GM18870 (cell line): ENCODE measurements around the gene TRPT1.
"Not testable (repeated sequence)": the region's sequence is repeated elsewhere in the genome, so short reads cannot be mapped to it uniquely, and the experiment has no call there.

Experiments used
- ATAC-seq: cut with Tn5 transposase; IDR thresholded peaks from one replicate; pipeline ENCODE4 v1.9.1; 2021; ENCODE audit warnings: moderate library complexity; ENCODE audit not compliant: unreplicated experiment

TRPT1 gene

DNA sequence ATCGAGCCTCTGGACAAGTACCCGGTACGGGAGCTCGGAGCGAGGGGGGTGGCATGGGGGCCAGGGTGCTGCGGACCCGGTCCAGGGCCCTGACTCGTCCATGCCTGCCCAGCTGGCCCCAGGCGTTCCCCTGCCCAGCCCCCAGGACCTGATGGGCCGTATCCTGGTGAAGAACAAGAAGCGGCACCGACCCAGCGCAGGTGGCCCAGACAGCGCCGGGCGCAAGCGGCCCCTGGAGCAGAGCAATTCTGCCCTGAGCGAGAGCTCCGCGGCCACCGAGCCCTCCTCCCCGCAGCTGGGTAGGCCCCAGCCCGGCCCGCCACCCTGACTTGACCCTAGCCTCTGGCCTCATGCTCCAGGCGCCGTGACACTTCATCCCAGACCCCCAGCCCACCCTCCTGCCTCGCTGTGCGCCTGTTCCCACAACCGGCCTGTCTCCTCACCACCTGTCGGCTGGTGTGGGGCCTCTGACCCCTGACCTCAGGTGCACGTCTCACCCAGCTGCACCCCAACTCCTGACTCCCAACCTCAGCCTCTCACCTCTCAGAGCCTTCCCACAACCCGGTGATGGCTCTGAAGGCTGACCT is 33.1 kb upstream of the TRPT1 start:
- no peak for ATAC-seq

DNA sequence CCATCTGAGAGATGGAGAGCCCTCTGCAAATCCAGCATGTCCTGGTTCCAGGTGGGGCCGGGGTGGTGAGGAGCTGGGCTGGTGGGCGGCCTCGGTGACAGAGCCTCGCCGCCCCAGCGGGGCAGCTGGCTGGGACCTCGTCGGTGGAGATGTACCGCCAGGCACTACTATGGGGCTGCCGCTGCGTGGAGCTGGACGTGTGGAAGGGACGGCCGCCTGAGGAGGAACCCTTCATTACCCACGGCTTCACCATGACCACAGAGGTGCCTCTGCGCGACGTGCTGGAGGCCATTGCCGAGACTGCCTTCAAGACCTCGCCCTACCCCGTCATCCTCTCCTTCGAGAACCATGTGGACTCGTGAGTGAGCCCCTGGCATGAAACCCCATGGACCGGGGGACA is 32.4 kb upstream of the TRPT1 start:
- no peak for ATAC-seq

DNA sequence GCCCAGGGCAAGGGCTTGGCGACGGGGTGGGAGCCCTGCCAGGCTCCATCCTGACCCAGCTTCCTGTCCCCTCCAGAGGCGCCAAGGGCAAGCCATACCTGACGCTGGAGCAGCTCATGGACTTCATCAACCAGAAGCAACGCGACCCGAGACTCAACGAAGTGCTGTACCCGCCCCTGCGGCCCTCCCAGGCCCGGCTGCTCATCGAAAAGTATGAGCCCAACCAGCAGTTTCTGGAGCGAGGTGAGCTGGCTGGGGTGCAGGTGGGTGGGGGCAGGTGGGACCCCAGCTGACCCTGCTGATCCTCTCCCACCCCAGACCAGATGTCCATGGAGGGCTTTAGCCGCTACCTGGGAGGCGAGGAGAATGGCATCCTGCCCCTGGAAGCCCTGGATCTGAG is 30.3 kb upstream of the TRPT1 start:
- ATAC-seq = no peak

DNA sequence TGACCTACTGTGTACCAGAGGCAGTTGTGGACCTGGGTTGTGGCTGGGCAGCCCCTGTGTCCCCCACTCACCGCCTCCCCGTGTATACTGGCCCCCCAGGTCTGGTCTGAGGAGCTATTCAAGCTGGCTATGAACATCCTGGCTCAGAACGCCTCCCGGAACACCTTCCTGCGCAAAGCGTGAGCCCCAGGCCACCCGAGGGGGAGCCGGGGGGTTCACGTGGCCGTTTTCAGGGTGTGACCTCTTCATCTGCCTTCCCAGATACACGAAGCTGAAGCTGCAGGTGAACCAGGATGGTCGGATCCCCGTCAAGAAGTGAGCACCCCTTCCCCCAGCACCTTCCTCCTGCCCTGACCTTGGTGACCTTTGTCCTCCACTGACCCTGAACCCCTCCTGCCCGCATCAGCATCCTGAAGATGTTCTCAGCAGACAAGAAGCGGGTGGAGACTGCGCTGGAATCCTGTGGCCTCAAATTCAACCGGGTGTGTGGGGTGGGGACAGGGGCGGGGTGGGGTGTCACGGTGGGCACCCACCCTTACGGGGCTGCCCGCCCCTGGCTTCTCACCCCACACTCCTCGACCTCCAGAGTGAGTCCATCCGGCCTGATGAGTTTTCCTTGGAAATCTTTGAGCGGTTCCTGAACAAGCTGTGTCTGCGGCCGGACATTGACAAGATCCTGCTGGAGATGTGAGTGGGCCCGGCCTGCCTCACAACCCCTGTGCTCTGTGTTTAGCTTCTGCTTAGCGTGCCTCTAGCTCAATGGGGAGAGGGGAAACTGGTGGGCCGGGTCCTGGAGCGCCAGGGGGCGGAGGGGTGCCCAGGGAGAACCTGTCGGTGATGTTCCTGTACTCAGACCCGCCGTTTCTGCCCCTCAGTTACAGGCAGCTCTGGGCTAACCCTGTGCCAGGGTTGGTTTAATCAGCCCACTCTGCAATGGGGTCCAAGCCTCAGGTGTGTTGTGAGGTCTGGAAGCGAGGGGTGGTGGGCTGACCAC is 29.4 kb upstream of the TRPT1 start:
- no peak for ATAC-seq

DNA sequence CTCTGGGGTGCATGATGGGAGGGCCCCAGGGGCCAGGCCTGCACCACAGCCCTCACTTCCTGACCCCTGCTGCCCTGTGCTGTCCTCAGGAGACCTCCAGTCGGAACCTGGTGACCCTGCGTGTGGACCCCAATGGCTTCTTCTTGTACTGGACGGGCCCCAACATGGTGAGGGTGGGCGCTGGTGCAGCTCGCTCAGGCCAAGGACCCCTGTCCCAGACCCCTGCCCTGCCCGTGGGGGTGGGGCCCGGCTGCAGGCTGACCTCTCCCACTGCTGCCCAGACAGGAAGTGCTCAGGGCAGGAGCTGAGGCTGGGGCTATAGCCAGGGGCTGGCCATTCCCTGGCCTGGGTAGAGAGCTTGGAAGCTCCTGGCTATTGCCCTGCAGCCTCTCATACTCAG is 28.3 kb upstream of the TRPT1 start:
- no peak for ATAC-seq

DNA sequence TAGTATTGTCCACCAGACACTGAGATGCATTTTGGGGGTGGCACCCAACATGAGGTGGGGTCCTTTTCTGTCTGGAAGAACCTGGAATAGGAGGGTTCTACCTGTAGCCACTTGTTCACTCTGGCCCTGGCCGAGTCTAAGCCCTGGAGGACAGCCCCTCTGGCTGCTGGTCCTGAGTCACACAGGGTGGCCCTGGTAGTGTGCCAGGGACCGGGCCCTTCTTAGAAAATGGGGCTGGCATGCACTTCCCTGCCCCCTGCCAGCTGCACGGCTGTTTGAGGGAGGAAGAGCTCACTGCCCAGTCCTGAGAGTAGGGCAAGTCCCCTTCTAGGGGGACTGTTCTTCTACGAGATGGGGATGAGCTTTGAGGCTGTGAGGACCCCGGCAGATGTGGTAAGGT is 27.5 kb upstream of the TRPT1 start:
- no peak for ATAC-seq

DNA sequence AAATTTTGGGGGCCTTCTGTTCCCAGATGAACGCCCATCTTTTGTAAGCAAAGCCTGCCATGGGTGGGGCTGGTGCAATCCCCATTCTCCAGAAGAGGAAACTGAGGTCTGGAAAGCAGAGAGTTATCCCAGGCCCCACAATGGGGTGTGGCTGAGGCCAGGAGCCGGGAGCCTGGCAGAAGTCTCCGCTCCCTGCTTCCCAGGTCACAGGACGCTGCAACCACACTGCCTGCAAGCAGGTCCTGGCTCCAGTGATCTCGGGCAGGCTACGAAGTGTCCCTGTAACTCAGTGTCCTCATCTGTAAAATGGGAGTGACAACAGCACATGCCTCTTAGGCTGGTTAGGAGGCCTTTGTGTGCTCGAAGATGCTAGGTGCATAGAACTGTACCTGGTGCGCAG is 27.1 kb upstream of the TRPT1 start:
- no peak for ATAC-seq

DNA sequence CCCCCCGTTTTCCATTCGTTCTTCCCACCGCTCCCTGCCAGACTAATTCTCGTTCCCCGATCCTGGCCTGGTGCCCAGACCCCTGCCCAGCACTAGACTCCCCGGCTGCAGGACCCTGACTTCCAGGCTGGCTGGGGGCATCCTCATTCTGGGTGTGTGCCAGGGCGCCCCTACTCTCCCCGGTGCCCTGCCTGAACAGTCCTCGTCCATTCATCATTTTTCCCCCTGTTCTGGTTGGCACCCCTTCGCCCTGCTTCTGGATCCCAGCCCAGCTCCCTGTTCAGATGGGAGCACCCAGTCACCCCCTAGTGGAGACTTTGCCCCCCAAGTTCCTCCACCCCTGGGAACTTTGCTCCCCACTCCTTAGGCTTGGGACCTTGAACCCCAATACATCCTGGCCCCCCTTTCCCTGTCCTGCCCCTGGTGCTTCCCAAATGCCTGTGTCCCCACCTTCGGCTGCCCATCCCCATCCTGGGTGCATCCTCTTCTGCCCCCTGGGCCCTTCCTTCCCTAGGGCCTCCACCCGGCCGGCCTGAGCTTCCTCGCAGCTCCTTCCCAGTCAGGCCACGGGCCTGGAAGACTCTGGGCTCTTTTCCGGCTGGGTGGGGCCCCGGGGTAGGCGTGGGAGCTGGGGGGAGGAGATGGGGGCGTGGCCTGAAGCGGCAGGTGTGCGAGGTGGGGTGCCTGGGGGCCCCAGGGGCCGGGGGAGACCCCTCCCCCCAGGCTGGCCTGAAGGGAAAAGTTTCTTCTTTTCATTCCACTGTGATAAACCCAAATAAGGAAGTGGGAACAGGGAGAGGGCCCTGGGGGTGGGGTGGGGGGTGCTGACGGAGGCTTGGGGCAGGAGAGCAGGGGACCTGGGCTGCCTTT is 26.3 kb upstream of the TRPT1 start:
- no peak for ATAC-seq

DNA sequence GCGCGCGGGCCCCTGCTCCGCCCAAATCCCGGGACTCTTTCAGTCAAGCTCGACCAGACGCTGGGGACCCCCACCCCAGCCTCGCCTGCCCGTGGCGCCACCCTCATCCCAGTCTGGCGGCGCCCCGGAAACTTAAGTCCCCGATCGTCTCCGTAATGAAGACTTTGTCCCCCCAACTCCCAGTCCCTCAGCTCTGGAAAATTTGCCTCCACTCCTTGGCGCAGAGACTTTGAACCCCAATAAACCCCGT is 25.7 kb upstream of the TRPT1 start:
- ATAC-seq = no peak

DNA sequence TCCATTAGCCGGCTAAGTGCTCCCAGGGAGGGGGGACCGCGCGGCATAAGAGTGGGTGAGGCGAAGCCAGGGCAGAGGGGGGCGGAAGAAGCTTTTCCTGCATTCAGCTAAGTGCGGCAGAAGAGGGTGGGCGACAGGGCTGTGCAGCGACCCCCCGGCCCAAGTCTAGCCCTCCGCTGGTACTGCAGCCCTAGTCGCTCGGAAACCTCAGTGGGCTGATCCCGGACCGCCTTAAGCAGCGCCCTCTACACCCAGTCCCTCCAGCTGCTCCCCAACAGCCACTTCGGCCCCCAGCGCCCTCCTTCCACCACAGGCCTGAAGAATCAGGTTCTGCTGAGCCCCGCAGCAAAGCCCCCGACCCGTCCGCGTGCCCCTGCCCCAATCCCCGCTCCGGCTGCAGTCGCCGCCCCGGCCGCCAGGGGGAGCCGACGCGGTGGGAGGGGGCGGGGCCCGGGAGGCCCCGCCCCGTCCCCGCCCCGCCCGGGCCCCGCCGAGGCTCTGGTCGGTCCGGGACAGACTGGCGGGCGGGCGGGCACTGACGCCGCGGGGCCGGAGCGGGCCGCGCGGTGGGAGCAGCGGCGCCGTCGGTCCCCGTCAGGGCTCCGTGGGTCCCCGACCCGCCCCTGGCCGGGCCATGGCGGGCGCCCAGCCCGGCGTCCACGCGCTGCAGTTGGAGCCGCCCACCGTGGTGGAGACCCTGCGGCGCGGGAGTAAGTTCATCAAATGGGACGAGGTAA is 25.2 kb upstream of the TRPT1 start, which contains the start of gene PLCB3:
Gene PLCB3 (plus strand): TSS at position 515 of the 737 bp plus-strand sequence. CDS start 120 bp downstream, at position 635.
- no peak for ATAC-seq

DNA sequence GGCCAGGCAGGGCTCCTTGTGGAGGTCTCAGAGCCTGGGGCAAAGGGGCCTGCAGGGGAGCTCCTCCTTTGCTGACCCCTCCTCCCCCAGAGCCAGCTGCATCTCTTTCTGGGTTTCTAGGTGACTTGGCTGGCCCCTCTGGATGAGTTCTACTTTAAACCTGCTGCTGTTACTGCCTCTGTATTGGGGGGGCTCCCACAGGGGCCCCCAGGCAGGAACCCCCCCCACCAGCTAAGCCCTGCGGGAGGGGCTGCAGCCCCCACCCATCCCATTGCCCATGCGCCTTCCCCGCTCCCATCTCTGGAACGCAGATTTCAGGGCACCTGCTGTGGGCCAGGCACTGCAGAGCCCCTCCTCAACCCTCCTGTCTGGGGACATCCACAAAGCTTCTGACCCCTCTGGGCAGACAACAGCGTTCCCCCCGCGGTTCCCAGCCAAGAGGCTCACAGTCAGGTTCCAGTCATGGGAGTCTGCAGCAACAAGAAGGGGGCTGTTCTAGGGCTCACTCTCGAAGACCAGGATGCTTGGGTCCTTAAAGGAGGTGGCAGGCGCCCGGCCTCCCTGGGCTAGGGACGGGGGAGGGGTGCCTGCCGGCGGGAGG is 24.5 kb upstream of the TRPT1 start:
- ATAC-seq = no peak

DNA sequence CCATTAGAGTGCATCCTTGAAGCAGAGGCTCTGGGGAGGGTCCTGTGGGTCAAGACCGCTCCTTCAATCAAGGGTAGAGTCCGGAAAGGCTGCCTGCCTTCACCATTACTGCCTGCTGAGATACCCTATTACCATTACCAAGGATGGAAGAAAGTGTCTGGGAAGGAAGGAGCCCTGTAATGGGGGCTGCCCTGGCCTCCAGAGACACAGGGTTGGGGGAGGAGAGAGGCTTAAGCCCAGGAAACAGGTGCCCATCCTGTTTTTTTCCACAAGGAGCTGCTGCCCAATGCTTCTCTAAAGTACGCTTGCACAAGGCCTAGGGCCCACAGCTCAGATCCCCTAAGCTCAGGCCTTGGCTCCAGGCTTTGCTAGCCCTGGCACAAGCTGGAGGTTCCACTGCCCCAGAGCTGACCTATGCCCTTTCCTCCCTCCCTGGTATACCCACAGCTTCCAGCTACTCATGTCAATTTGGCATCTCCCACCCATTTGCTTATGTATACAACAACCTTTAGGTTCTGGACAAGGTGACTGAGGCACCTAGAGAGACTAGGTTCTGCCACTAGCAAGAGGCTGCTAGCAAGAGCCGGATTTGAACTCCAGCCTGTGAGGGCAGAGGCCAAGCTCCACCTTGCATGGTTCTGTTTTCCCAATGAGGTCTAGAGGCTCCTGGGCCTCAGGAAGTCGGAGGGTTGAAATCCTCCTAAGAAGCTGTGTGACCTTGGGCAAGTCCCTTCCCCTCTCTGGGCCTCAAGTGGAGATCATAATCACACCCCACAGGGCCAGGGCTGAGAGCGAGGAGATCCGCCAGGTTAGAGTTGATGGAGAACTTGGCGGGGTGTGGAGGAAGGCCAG is 23.8 kb upstream of the TRPT1 start:
- no peak for ATAC-seq

DNA sequence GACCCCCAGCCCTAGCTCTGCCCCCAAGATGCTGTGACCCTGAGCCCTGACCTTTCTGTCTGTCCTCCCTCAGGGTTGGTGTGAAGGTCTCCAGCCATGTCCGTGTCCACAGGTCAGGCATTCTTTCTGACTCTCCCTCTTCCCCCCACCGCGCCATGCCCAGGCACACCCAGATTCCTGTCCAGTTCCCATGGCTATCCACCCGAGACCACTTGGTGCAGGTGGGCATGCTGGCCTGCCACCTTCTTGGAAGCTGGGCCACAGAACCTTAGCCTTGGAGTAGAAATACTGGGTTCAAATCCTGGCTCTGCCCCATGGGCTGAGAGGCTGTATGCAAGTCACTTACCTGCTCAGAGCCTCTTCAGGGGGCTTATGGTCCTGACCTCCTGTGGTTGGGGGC is 23.1 kb upstream of the TRPT1 start:
- ATAC-seq = no peak

DNA sequence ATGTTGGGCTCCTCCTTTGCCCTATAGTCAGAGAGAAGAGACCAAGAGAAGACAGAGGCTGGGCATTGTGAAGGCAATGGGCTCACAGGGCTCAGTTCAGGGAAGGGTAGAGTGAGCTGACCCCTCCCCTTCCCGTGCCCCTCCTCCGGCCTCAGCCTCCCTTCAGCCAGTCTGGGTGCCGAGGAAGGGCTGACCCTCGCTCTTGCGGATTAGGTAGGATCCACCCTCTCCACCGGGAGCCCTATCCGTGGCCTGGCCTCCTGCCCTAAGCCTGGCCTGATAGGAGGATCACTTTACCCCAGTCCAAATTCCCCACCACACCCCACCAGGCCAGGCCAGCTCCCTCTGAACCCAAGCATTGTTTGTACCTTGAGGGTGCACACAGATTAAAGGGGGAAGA is 22.6 kb upstream of the TRPT1 start:
- no peak for ATAC-seq

DNA sequence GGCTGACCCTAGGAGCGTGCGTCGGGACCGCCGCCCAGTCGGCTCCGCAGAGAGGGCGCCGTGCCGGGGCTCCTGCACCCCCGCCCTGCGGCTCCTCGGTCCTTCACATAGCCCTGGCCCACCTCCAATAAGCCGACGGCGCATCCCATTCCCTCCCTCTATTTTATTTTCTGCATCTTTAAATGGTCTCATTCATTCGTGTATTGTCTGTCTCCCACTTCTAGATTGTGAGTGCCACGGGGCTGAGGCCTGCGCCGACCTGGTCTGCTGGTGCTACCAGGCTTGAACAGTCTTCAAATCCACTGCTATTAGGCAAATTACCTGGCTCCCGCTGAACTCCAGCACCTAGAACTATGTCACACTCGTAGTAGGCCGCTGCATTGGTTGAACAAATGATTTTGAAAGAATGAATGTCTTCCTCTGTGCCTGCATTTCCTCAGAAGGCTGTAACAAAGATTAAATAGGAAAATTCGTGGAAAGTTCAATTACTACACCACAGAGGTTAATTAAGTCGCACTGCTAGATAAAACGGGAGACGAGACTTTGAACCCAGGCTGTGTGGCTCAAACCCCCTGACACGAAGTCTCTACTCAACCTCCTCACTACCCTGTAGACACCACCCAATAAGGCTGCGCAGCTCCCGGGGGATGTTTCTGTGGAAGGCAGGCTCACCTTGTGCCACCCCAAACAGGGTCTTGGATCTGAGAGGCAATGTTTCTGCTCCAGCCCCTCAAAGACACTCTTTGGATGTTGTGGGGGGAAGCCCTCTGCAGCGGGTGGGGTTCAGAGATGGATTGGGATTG is 21.9 kb upstream of the TRPT1 start:
- ATAC-seq = no peak

DNA sequence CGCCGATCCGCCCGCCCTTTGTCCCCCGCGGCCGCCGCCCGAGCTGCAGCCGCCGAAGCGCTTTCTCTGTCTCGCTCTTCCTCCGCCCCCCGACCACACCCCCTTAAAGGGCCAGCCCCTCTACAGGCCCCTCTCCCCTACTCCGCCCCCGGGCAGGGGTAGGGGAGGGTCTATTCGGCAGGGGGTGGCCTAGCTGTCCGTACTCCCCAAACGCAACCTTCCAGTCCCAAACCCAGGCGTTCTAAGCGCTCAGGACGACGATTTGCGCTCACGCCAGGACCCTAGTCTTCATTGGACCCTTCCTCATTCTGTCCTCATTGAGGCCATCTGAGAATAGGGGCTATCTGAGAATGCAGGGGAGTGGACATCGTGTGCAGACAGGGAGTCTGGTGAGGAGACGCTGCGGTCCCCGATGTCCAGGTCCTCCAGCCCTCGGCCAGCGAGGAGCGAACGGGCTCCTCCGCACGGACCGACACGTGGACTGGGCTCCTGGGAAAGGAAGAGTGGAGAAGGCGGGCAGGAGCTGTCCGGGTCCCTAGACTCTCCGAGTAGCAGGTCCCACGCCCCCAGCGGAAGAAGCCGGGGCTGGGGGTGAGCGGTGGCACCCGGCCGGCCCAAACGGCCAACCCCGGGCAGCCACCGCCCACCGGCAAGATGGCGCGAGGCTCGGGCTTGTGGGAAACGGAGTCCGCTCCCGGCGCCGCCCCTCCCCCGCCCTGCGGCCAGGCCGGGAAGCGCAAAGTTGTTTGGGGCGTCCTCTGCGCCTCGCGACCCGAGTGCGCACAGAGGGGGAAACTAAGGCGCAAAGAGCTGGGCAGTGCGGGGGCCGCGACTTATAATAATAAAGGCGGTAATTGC is 21.1 kb upstream of the TRPT1 start, which contains the start of gene PPP1R14B:
Gene PPP1R14B (minus strand): TSS at position 73 of the 858 bp plus-strand sequence. CDS start 270 bp downstream, outside the sequence.
- ATAC-seq = no peak

DNA sequence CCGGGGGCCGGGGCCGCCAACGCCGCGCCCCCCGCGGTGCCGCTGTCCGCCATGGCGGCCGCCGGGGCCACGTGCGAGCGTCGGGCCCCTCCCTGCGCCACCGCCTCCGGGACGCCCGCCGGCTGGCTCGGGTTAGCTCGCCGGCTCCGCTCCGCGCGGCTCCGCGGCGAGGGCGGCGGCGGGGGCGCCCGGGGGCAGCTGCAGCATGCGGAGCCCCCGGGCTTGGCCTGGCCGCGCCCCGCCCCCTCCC is 20.6 kb upstream of the TRPT1 start:
- ATAC-seq = not testable (repeated sequence)
